Aorta (tissue), 5 donors: ENCODE measurements around the gene NFIL3. TPM values are rescaled to one million over a fixed set of nuclear protein-coding genes. Genes with fewer than 3 reads are reported as not detected.
"Not testable (repeated sequence)": the region's sequence is repeated elsewhere in the genome, so short reads cannot be mapped to it uniquely, and the experiment has no call there.

Source experiments
- ATAC-seq: fragments of 200-7000 bp; cut with Tn5 transposase; one replicate; pipeline ENCODE4 v1.9.1; 2022; ENCODE audit warnings: moderate library complexity; ENCODE audit not compliant: low FRiP score
- DNase-seq, 2 donors: peaks; one replicate each; pipeline ENCODE4 v3.0.0-alpha.2; 2020
- H3K27ac ChIP-seq, 2 donors: one replicate each; pipeline ENCODE4 v1.5.1; 2013; ENCODE audit warnings: low read length in 2 of 2, mild to moderate bottlenecking in 2 of 2, moderate library complexity in 2 of 2, control low read depth in 1 of 2, inconsistent platforms in 1 of 2, low read depth in 1 of 2
- H3K27me3 ChIP-seq, 2 donors: one replicate each; pipeline ENCODE4 v1.6.1; 2013; ENCODE audit warnings: control low read depth in 1 of 2, low read length in 1 of 2, mild to moderate bottlenecking in 1 of 2, moderate library complexity in 1 of 2; ENCODE audit not compliant: insufficient read depth in 2 of 2, control insufficient read depth in 1 of 2
- H3K36me3 ChIP-seq, 2 donors: one replicate each; pipeline ENCODE4 v1.6.1; 2013; ENCODE audit warnings: control low read depth in 1 of 2, low read length in 1 of 2, mild to moderate bottlenecking in 1 of 2; ENCODE audit not compliant: insufficient read depth in 2 of 2, control insufficient read depth in 1 of 2
- H3K4me1 ChIP-seq, 2 donors: one replicate each; pipeline ENCODE4 v1.6.1; 2013; ENCODE audit warnings: low read length in 2 of 2, control low read depth in 1 of 2, mild to moderate bottlenecking in 1 of 2, moderate library complexity in 1 of 2; ENCODE audit not compliant: insufficient read depth in 2 of 2, control insufficient read depth in 1 of 2
- H3K4me3 ChIP-seq, 2 donors: one replicate each; pipeline ENCODE4 v1.5.1; 2013; ENCODE audit warnings: low read length in 2 of 2, control low read depth in 1 of 2, mild to moderate bottlenecking in 1 of 2
- H3K9me3 ChIP-seq: one replicate; pipeline ENCODE4 v1.6.1; 2013; ENCODE audit warnings: mild to moderate bottlenecking, low read length; ENCODE audit not compliant: control insufficient read depth
- WGBS, 2 donors: extraction: QIAGEN DNeasy Blood & Tissue Kit; methylation state at CpG; one replicate each; pipeline ENCODE4 v1.1.7; 2013; 5-methylcytosine and 5-hydroxymethylcytosine counted together
- intact Hi-C, 2 donors: fragments of 100-400 bp; cut with DNase I; formaldehyde crosslinking; loops; one replicate each; pipeline versions ENCODE4 v1.14.2 to v1.15.0; 2022
- polyA plus RNA-seq, 2 donors: library from polyadenylated mRNA; stranded (reverse); fragments of 200-250 nt; gene quantifications; one replicate each; pipeline ENCODE4 v1.2.3, GENCODE V29; 2013
- total RNA-seq, 2 donors: library from RNA; stranded (reverse); fragmentation: NEBNext Ultra II Directional; extraction: Animal tissue kit (Norgen Biotek cat#: 25700); gene quantifications; one replicate each; pipeline ENCODE4 v1.2.1, GENCODE V29; 2021
- donor health status: healthy with polysubstance abuse.
- donor health status: Bipolar disorder and iron deficiency.
- donor health status: DM: no; HTN: no; CAD: no.
- donor health status: DM: no; HTN: no; CAD: no.
- donor health status: DM: yes; HTN: yes; CAD: no.

Gene NFIL3
- total and polyA plus RNA-seq, 4 donors = 13.6 to 54.8 (median 21.5) TPM

GRCh38 chr9:91378695-91379127, 44.9 kb downstream of the NFIL3 start:
- H3K4me1 ChIP-seq = no peaks in the 10 kb centered on the region
- no peak overlapping the region for H3K4me3 ChIP-seq
- no peaks in the 10 kb centered on the region for H3K9me3 ChIP-seq
- no peaks in the 10 kb centered on the region for H3K27me3 ChIP-seq
- no peaks in the 10 kb centered on the region for H3K36me3 ChIP-seq
- 81 to 82% methylated on average over 2 of the region's 2 CpGs for WGBS, 2 donors
- intact Hi-C loops = no loop called here
- ATAC-seq (peak; percentile 66), DNase-seq (no peak)
- no peak overlapping the region for H3K27ac ChIP-seq

GRCh38 chr9:91378054-91378453, 45.6 kb downstream of the NFIL3 start:
- H3K27ac ChIP-seq, ATAC-seq, H3K4me1 ChIP-seq, H3K27me3 ChIP-seq, H3K4me3 ChIP-seq, H3K36me3 ChIP-seq, H3K9me3 ChIP-seq, intact Hi-C loops, DNase-seq: not testable (repeated sequence)
- WGBS, 2 donors = 94 to 99% methylated on average over 3 of the region's 3 CpGs

DNA sequence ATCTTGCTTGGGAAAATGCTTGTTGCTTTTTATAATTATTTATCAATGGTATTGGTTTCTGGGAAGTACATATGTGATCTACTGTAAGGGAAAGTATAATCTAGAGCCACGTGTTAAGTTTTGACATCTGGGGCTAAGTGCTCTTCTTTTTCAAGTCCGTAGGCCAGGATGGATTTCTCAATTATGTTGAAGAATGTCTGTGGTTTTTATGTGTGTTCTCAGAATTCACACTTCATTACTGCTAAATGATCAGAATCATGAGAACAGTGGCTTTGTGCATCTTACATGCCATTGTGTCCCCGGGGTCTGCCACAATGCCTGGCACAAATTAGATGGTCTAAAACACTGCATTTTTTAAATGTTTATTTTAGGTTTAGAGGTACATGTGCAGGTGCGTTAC, 47.4 kb downstream of the NFIL3 start:
- DNase-seq = no peak
- intact Hi-C loops = no loop called here
- no peaks in the 10 kb centered on the region for H3K9me3 ChIP-seq

DNA sequence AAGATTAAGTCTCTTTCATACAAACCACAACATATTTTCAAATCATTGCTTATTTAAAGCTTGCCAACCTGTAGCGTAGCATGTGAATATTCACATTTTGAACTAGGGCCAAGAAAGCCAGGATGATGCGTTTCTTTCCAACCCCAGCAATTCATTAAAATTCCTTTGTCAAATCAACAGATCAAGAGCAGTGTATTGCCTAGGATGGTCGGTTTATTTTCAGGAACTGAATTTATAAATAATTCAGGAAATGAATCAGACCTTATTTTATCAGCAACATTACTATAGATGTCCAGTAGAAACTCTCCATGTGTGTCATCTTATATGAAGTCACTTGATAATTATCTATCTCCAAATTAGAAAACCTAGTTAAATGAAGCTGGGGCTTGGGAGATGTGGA, 48.7 kb downstream of the NFIL3 start:
- 15 to 22% methylated on average over 3 of the region's 3 CpGs for WGBS, 2 donors
- intact Hi-C loops = no loop called here

More for the DNA sequence above, 47.4 kb downstream of the NFIL3 start:
- H3K27ac ChIP-seq = no peak overlapping the region
- H3K4me3 ChIP-seq = no peak overlapping the region
- H3K4me1 ChIP-seq = no peaks in the 10 kb centered on the region
- no peak for ATAC-seq
- H3K36me3 ChIP-seq = no peaks in the 10 kb centered on the region
- 85 to 86% methylated on average over 4 of the region's 4 CpGs for WGBS, 2 donors
- no peaks in the 10 kb centered on the region for H3K27me3 ChIP-seq

DNA sequence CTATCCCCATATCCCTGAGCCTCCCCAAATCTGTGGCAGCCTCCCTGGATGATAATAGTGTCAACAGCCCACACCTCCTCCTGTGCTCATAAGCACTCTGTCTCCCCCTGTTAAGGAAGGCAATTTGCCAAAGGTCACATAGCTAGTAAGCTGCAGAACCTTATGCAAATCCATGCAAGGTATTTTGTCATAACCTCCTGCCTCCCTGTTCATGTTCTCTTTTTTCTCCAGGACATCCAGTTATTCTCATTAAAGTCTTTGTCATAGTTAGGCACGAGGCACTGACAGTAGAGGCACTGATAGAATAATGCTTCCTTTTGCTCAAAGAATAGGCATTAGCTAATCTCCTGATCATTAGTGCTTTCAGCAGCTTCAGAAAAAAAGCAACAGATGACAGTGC, 51.7 kb downstream of the NFIL3 start:
- no peak overlapping the region for H3K4me3 ChIP-seq
- no peak for DNase-seq
- H3K27ac ChIP-seq = no peak overlapping the region
- intact Hi-C loops = no loop called here
- H3K27me3 ChIP-seq = no peaks in the 10 kb centered on the region
- ATAC-seq = no peak
- H3K4me1 ChIP-seq = no peaks in the 10 kb centered on the region
- H3K9me3 ChIP-seq = no peaks in the 10 kb centered on the region
- WGBS, 2 donors = 74 to 89% methylated on average over 1 of the region's 1 CpG
- H3K36me3 ChIP-seq = no peaks in the 10 kb centered on the region

More for the DNA sequence above, 48.7 kb downstream of the NFIL3 start:
- H3K9me3 ChIP-seq = no peaks in the 10 kb centered on the region
- DNase-seq (no peak), ATAC-seq (no peak)
- no peaks in the 10 kb centered on the region for H3K27me3 ChIP-seq
- H3K27ac ChIP-seq = no peak overlapping the region
- H3K36me3 ChIP-seq = no peaks in the 10 kb centered on the region
- H3K4me1 ChIP-seq = no peaks in the 10 kb centered on the region
- no peak overlapping the region for H3K4me3 ChIP-seq

DNA sequence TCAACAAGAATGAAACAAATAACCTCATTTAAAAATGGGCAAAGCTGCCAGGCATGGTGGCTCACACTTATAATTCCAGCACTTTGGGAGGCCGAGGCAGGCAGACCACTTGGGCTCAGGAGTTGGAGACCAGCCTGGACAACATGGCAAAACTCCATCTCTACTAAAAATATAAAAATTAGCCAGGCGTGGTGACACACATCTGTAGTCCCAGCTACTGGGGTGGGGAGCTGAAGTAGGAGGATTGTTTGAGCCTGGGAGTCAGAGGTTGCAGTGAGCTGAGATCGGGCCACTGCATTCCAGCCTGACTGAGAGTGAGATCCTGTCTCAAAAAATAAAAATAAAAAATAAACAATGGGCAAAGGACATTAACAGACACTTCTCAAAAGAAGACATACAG, 53.6 kb downstream of the NFIL3 start:
- H3K27me3 ChIP-seq, H3K9me3 ChIP-seq, DNase-seq, H3K4me1 ChIP-seq, H3K36me3 ChIP-seq, intact Hi-C loops, H3K4me3 ChIP-seq, H3K27ac ChIP-seq, ATAC-seq: not testable (repeated sequence)
- 57 to 63% methylated on average over 3 of the region's 3 CpGs for WGBS, 2 donors

GRCh38 chr9:91364702-91365101, 58.9 kb downstream of the NFIL3 start:
- Histone ChIP-seq H3K9me3 (no peaks in the 10 kb centered on the region), H3K4me1 (no peaks in the 10 kb centered on the region), H3K36me3 (no peaks in the 10 kb centered on the region), H3K27me3 (no peaks in the 10 kb centered on the region), H3K27ac (no peak overlapping the region), H3K4me3 (no peak overlapping the region)
- intact Hi-C loops = loop anchor here (5.0 kb wide), 3 partner anchors 58 to 172 kb away; partner anchors contain the start of gene NFIL3 (in 2 of the 2)
- ATAC-seq (no peak), DNase-seq (no peak)
- 96% methylated on average over 3 of the region's 3 CpGs for WGBS, 2 donors

- 94 to 95% methylated on average over 6 to 7 of the region's 7 CpGs for WGBS, 2 donors
- H3K9me3 ChIP-seq = no peaks in the 10 kb centered on the region
- ATAC-seq = no peak
These were observed 59.6 kb downstream of the NFIL3 start for GRCh38 chr9:91364005-91364404.

DNA sequence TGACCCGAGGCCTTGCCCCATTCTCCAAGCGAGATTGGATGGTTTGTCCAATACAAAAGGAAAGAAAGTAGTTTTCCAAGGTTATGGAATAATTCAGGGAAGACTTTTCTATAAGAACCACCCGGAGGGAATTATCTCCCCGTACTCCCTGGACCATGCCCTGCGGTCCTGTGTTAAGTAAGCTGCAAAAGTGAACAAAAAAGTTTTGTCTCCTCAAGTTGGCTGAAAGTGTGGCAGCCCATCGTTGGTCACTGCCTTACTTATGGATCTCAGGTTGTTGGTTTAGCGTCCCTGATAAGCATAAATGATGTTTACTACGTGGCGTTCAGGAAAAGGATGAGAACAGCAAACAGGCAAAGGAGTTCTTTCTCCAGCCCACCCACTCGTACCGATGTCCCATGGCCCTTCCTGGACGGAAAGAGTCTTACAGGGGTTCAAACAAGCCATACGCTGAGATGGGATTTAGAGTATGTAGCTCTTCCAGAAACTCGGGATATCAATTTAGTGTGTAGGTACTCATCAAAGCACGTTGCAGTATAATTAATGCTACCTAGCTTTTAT, 61.5 kb downstream of the NFIL3 start:
- ATAC-seq (no peak), DNase-seq (no peak)
- Histone ChIP-seq H3K36me3 (no peaks in the 10 kb centered on the region), H3K4me3 (peak overlapping the region in 1 of 2 donors; percentile 42), H3K4me1 (peaks cover 0 to under 1% of the 10 kb centered on the region in 2 donors), H3K9me3 (no peaks in the 10 kb centered on the region), H3K27me3 (no peaks in the 10 kb centered on the region), H3K27ac (peak overlapping the region in 1 of 2 donors; percentile 15)
- WGBS, 2 donors = 51 to 52% methylated on average over 15 of the region's 15 CpGs
- intact Hi-C loops = loop anchor here (5.0 kb wide), 3 partner anchors 60 to 170 kb away; partner anchors contain the start of gene NFIL3 (in 2 of the 2)

More at GRCh38 chr9:91364005-91364404, 59.6 kb downstream of the NFIL3 start:
- Histone ChIP-seq H3K36me3 (no peaks in the 10 kb centered on the region), H3K27ac (no peak overlapping the region), H3K4me1 (no peaks in the 10 kb centered on the region), H3K27me3 (no peaks in the 10 kb centered on the region), H3K4me3 (no peak overlapping the region)
- intact Hi-C loops = loop anchor here (5.0 kb wide), 3 partner anchors 58 to 172 kb away; partner anchors contain the start of gene NFIL3 (in 2 of the 2)
- DNase-seq = no peak
